Left kidney (tissue), 1 donor: ENCODE data around the gene SLC8B1. TPM values are rescaled to one million over a fixed set of nuclear protein-coding genes. Genes with fewer than 3 reads are reported as not detected.

Experiments
- polyA plus RNA-seq: library from polyadenylated mRNA; unstranded; fragments of 120-200 nt; gene quantifications from one replicate; pipeline ENCODE4 v1.2.1, GENCODE V29; 2013; ENCODE audit not compliant: insufficient read length

SLC8B1 gene
- polyA plus RNA-seq, 1 donor, result 13.2 TPM

Other genes with a start within 250 kb of the SLC8B1 start
- gene RASAL1, start 199.3 kb downstream of the SLC8B1 start, polyA plus RNA-seq, result 6.3 TPM
- gene CFAP73, start 185.4 kb downstream of the SLC8B1 start, polyA plus RNA-seq, result 1.3 TPM
- 58.6 TPM for gene DDX54, start 149.6 kb downstream of the SLC8B1 start, polyA plus RNA-seq
- 12.8 TPM for gene RITA1, start 149.4 kb downstream of the SLC8B1 start, polyA plus RNA-seq
- 41.6 TPM for gene TPCN1, start 113.6 kb downstream of the SLC8B1 start, polyA plus RNA-seq
- gene PLBD2, start 23.5 kb upstream of the SLC8B1 start, polyA plus RNA-seq, result 20.6 TPM
- 0.23 TPM for gene SDS, start 68.8 kb upstream of the SLC8B1 start, polyA plus RNA-seq
- gene SDSL, start 87.3 kb upstream of the SLC8B1 start, polyA plus RNA-seq, result 9.0 TPM
- gene LHX5, start 136.8 kb upstream of the SLC8B1 start, polyA plus RNA-seq, result not detected